GM12878 (cell line): ENCODE measurements around the gene PLEKHA7. TPM values are rescaled to one million over a fixed set of nuclear protein-coding genes. Genes with fewer than 3 reads are reported as not detected.

ENCODE experiments used
- ATAC-seq: fragments of 200-7000 bp; cut with Tn5 transposase; 3 replicates; pipeline ENCODE4 v1.9.1; 2020; ENCODE audit warnings: mild to moderate bottlenecking, moderate library complexity
- BruUV-seq: library from RNA; stranded (reverse); fragments of 400-500 nt; replicated peaks from 2 replicates; lab custom pipeline; 2021; lab: Mats Ljungman, UMichigan
- CTCF ChIA-PET: fragments of 300-600 bp; sonication (Branson Sonifier 250); formaldehyde crosslinking; extraction: SDS; loops from one replicate; lab custom pipeline; 2021; ENCODE audit warnings: inconsistent platforms; lab: Yijun Ruan, JAX
- POLR2A ChIA-PET: fragments of 350-600 bp; formaldehyde crosslinking; extraction: SDS; loops from one replicate; lab custom pipeline; 2021; ENCODE audit warnings: inconsistent platforms; lab: Charles Lee
- RAD21 ChIA-PET: fragments of 300-600 bp; sonication (Branson Sonifier 250); formaldehyde crosslinking; loops from one replicate; lab custom pipeline; 2023; ENCODE audit warnings: antibody characterized with exemption; ENCODE audit not compliant: unreplicated experiment; lab: Charles Lee
- SMC1A ChIA-PET: fragments of 300-600 bp; sonication (Branson Sonifier 250); formaldehyde crosslinking; loops from one replicate; lab custom pipeline; 2023; ENCODE audit not compliant: unreplicated experiment, uncharacterized antibody; lab: Charles Lee
- DNase-seq: peaks from one replicate; pipeline ENCODE4 v3.0.0-alpha.2; 2011; ENCODE audit warnings: low read depth, low spot score
- FAIRE-seq: peaks from 3 replicates; lab custom pipeline; 2011; peaks lifted over from hg19 to GRCh38; lab: Jason Lieb, UNC
- H2AFZ ChIP-seq: 2 replicates; pipeline ENCODE4 v1.6.0; 2011; ENCODE audit warnings: low read depth, low read length, control low read depth; ENCODE audit not compliant: control insufficient read depth
- H3K27ac ChIP-seq: 2 replicates; pipeline ENCODE4 v1.5.1; 2011; ENCODE audit warnings: control low read depth; ENCODE audit not compliant: control insufficient read depth, insufficient read depth
- H3K27me3 ChIP-seq, 2 experiments: replicated peaks in 1 of 2; 2 replicates each; pipeline versions ENCODE4 v1.6.0 to v1.6.1; 2011; ENCODE audit warnings: low read length in 1 of 2; ENCODE audit not compliant: control insufficient read depth in 2 of 2, insufficient read depth in 2 of 2
- H3K36me3 ChIP-seq, 2 experiments: 2 replicates each; pipeline ENCODE4 v1.5.1; 2011; ENCODE audit warnings: low read length in 1 of 2; ENCODE audit not compliant: control insufficient read depth in 2 of 2, insufficient read depth in 2 of 2
- H3K4me1 ChIP-seq: 2 replicates; pipeline ENCODE4 v1.6.1; 2011; ENCODE audit warnings: mild to moderate bottlenecking, low read length, moderate library complexity, mixed read lengths; ENCODE audit not compliant: control insufficient read depth, insufficient read depth
- H3K4me2 ChIP-seq: 2 replicates; pipeline ENCODE4 v1.6.0; 2011; ENCODE audit warnings: control low read depth; ENCODE audit not compliant: control insufficient read depth, insufficient read depth
- H3K4me3 ChIP-seq: fragments of 200-600 bp; sonication (generic); 2 replicates; pipeline ENCODE4 v1.5.1; 2016
- H3K79me2 ChIP-seq: 2 replicates; pipeline ENCODE4 v1.6.0; 2011; ENCODE audit warnings: low read length; ENCODE audit not compliant: control insufficient read depth, insufficient read depth
- H3K9ac ChIP-seq: 2 replicates; pipeline ENCODE4 v1.8.0; 2011; ENCODE audit warnings: low read length, control low read depth, mixed read lengths; ENCODE audit not compliant: control insufficient read depth, insufficient read depth
- H3K9me3 ChIP-seq: replicated peaks from 3 replicates; pipeline ENCODE4 v1.5.1; 2011; ENCODE audit warnings: mild to moderate bottlenecking, low read length; ENCODE audit not compliant: control insufficient read depth, insufficient read depth
- H4K20me1 ChIP-seq: 2 replicates; pipeline ENCODE4 v1.6.0; 2011; ENCODE audit not compliant: control insufficient read depth, insufficient read depth
- FOS ChIP-seq: IDR thresholded peaks from 3 replicates; pipeline ENCODE4 v1.6.1; 2011; ENCODE audit warnings: borderline replicate concordance; ENCODE audit not compliant: insufficient read length; ENCODE audit errors: extremely low read depth
- HSF1 ChIP-seq: fragments of 150-350 bp; IDR thresholded peaks from 2 replicates; pipeline ENCODE4 v1.6.1; 2014; ENCODE audit warnings: mild to moderate bottlenecking, low read depth, low read length
- KAT2A ChIP-seq: conservative IDR thresholded peaks from 2 replicates; pipeline ENCODE4 v1.6.1; 2011; ENCODE audit warnings: low read depth, low read length; ENCODE audit not compliant: control insufficient read depth
- MYC ChIP-seq: IDR thresholded peaks from 2 replicates; pipeline ENCODE4 v1.6.1; 2011; ENCODE audit warnings: mild to moderate bottlenecking, low read length, moderate library complexity, inconsistent platforms; ENCODE audit not compliant: insufficient read depth, insufficient replicate concordance, insufficient read length, severe bottlenecking
- PBX3 ChIP-seq: IDR thresholded peaks from 2 replicates; pipeline ENCODE4 v1.6.1; 2011; ENCODE audit warnings: mild to moderate bottlenecking, low read depth, low read length, moderate library complexity; ENCODE audit not compliant: insufficient replicate concordance
- STAT3 ChIP-seq: IDR thresholded peaks from 2 replicates; pipeline ENCODE4 v1.6.1; 2011; ENCODE audit warnings: low read depth, low read length, improper control_type of control experiment
- SUPT20H ChIP-seq: IDR thresholded peaks from 2 replicates; pipeline ENCODE4 v1.6.1; 2011; ENCODE audit warnings: low read depth, mild to moderate bottlenecking, low read length, moderate library complexity, borderline replicate concordance; ENCODE audit not compliant: control insufficient read depth
- YY1 ChIP-seq: IDR thresholded peaks from 2 replicates; pipeline ENCODE4 v1.6.1; 2011; ENCODE audit warnings: low read depth, mild to moderate bottlenecking, low read length
- ZNF384 ChIP-seq: IDR thresholded peaks from 2 replicates; pipeline ENCODE4 v1.6.1; 2012; ENCODE audit warnings: low read depth, mild to moderate bottlenecking, low read length, improper control_type of control experiment, borderline replicate concordance
- WGBS: methylation state at CpG from one replicate; pipeline ENCODE4 v1.1.6; 2016; ENCODE audit warnings: low lambda C conversion rate; ENCODE audit not compliant: insufficient replicate concordance, insufficient coverage; ENCODE audit errors: missing lambda C conversion rate; 5-methylcytosine and 5-hydroxymethylcytosine counted together
- in situ Hi-C: fragments of 300-500 bp; cut with MboI; formaldehyde crosslinking; loops from 9 replicates; pipeline ENCODE4 v1.14.3; 2018; ENCODE audit warnings: mixed read lengths
- intact Hi-C: fragments of 100-400 bp; cut with micrococcal nuclease; formaldehyde crosslinking; loops from one replicate; pipeline ENCODE4 v1.14.2; 2022; ENCODE audit not compliant: unreplicated experiment
- polyA plus RNA-seq, 11 experiments: library from polyadenylated mRNA; depleted of rRNA in 4 of 11; unstranded in 6 of 11; stranded (reverse) in 5 of 11; fragments of >200 nt; fragmentation: Nextera tagmentation in 4 of 11; fragmentation: Illumina TruSeq in 1 of 11; extraction: Ambion mirVana in 4 of 11; extraction: Trizol in 1 of 11; gene quantifications; 1 replicate in 1 of 11; 2 replicates in 10 of 11; pipeline versions ENCODE4 v1.2.1 to v1.2.3, GENCODE V29; 2011 to 2016; ENCODE audit warnings: inconsistent platforms in 2 of 11, missing spikeins in 2 of 11, low read depth in 1 of 11
- total RNA-seq, 4 experiments: library from RNA; depleted of rRNA in 3 of 4; stranded (reverse); fragments of >200 nt in 3 of 4; fragmentation: Illumina TruSeq in 1 of 4; extraction: Trizol in 1 of 4; gene quantifications; 2 replicates each; pipeline versions ENCODE4 v1.2.1 to v1.2.3, GENCODE V29; 2013 to 2021

Gene PLEKHA7
- total and polyA plus RNA-seq, 10 of the 15 experiments (the other 5 are each of a cell fraction or from before 2014, with no cell fraction given): 0.45 to 5.3 (median 2.1) TPM

- H3K27me3 ChIP-seq: no peaks in the 10 kb centered on the region
- no peak for ATAC-seq
- no peak overlapping the region for H3K9ac ChIP-seq
- H3K4me3 ChIP-seq: no peak overlapping the region
- RAD21 ChIA-PET: no interaction called here
- intact Hi-C loops: no loop called here
- CTCF ChIA-PET: interaction anchor here (1.5 kb wide), 1 partner anchor 13 kb away, joined by 3 read pairs; no protein-coding TSS in a partner anchor
- DNase-seq: no peak
- H3K4me1 ChIP-seq: no peaks in the 10 kb centered on the region
- no peaks in the 10 kb centered on the region for H3K9me3 ChIP-seq
- WGBS: 35% methylated on average over 2 of the region's 2 CpGs
- BruUV-seq: no TSS peak
- H3K79me2 ChIP-seq: no peaks in the 10 kb centered on the region
- no peak for FAIRE-seq
- SMC1A ChIA-PET: interaction anchor here (1.0 to 1.7 kb wide), 4 partner anchors 11 to 367 kb away, joined by 3 to 8 read pairs (median 4); no protein-coding TSS in a partner anchor
- H2AFZ ChIP-seq: no peak overlapping the region
- no peaks in the 10 kb centered on the region for H4K20me1 ChIP-seq
- no peaks in the 10 kb centered on the region for H3K36me3 ChIP-seq
- no peak for TF ChIP-seq SUPT20H
- H3K4me2 ChIP-seq: no peak overlapping the region
- POLR2A ChIA-PET: no interaction called here
- in situ Hi-C loops: no loop called here
- no peak overlapping the region for H3K27ac ChIP-seq
Observed at GRCh38 chr11:16833026-16833425, 181.2 kb downstream of the PLEKHA7 start.

- ChIA-PET SMC1A (interaction anchor here (1.2 to 1.7 kb wide), 2 partner anchors 12 to 18 kb away, joined by 3 to 6 read pairs; no protein-coding TSS in a partner anchor), POLR2A (no interaction called here), RAD21 (interaction anchor here (1.0 kb wide), 1 partner anchor 11 kb away, joined by 3 read pairs; no protein-coding TSS in a partner anchor), CTCF (interaction anchor here (1.5 kb wide), 1 partner anchor 12 kb away, joined by 3 read pairs; no protein-coding TSS in a partner anchor)
- ATAC-seq (no peak), FAIRE-seq (no peak), DNase-seq (no peak)
- no TSS peak for BruUV-seq
- no peak overlapping the region for H2AFZ ChIP-seq
- no peaks in the 10 kb centered on the region for H3K36me3 ChIP-seq
- no peak overlapping the region for H3K4me3 ChIP-seq
- no peaks in the 10 kb centered on the region for H3K27me3 ChIP-seq
- no peak overlapping the region for H3K27ac ChIP-seq
- WGBS: 47% methylated on average over 1 of the region's 1 CpG
- in situ Hi-C loops: no loop called here
- intact Hi-C loops: no loop called here
- H3K4me1 ChIP-seq: no peaks in the 10 kb centered on the region
- H3K4me2 ChIP-seq: no peak overlapping the region
- H3K9me3 ChIP-seq: no peaks in the 10 kb centered on the region
- TF ChIP-seq KAT2A: no peak
- TF ChIP-seq FOS: no peak
- TF ChIP-seq YY1: no peak
- TF ChIP-seq MYC: no peak
- no peak for TF ChIP-seq PBX3
- TF ChIP-seq STAT3: no peak
- TF ChIP-seq ZNF384: no peak
- TF ChIP-seq HSF1: no peak
- H3K9ac ChIP-seq: no peak overlapping the region
- no peaks in the 10 kb centered on the region for H4K20me1 ChIP-seq
- H3K79me2 ChIP-seq: no peaks in the 10 kb centered on the region
Observed at GRCh38 chr11:16832193-16832539, 182.0 kb downstream of the PLEKHA7 start.
